Islet precursor cell (in vitro differentiated cells): ENCODE data around the gene SLC5A3.

Experiments used
- DNase-seq: peaks from one replicate; pipeline ENCODE4 v3.0.0-alpha.2; 2018

Gene SLC5A3

DNA sequence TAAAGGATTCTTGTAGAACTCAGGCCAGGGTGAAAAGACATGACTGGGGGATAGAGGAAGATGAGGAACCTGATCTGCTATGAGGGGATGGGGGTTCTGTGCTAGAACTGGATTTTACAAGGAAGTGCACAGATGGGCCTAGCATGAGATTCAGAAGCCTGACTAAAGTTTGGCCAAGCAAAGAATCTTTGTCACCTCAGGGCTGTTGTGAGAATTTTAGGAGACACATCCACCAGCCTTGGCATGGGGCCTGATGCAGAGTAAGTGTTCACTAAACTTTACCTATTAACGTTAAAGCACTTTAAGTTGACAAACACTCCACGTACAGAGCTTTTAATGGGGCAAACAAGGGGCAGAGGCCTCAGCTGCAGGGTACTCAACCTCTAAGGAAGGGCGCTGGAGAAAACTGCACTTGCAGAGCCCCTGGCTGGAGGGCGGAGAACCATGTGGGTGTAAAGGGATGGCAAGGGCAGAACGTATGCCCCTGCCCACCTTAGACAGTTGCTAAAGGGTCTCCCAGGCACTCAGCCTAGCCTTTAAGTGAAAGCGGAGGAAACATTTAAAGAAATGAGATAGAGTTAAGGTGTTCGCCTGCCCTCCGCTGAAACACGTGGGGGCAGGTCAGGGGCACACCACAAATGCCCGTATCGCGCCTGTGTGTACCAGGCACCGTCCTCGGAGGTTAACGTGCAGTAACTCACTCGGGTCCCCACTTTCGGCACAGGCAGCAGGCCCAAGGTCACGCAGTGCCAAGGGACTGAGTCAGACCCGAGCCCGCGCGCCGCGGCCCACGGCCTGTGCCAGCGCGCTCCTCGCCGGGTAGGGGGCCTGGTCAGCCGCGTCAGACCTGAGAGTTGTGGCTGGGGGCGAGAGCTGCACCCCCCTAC is 990 bp upstream of the SLC5A3 start:
- DNase-seq = peak; percentile 64

DNA sequence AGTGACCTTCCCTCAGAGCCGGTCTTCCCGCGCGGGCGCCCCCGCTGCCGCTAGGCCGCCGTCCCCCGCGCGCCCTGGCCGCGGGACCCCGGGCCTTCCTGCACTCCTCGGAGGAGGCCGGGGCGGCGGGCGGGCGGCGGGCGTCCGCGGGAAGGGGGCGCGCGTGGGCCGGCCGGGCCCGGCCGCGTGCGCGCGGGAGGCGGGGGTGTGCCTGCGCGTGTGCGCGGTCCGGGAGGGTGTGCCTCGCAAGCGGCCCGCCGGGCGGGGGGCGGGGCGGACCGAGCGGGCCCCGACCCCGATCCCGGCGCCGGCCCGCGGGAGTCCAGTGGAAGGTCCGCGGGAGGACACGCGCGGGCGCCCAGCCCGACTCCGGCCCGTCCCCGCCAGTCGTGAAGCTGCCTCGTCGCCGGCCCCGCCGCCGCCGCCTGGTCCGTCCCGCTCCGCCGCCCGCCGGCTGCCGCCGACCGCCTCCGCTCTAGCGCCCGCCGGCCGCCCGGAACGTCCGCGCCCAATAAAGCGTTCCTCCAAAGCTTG is 438 bp downstream of the SLC5A3 start:
- DNase-seq = no peak

DNA sequence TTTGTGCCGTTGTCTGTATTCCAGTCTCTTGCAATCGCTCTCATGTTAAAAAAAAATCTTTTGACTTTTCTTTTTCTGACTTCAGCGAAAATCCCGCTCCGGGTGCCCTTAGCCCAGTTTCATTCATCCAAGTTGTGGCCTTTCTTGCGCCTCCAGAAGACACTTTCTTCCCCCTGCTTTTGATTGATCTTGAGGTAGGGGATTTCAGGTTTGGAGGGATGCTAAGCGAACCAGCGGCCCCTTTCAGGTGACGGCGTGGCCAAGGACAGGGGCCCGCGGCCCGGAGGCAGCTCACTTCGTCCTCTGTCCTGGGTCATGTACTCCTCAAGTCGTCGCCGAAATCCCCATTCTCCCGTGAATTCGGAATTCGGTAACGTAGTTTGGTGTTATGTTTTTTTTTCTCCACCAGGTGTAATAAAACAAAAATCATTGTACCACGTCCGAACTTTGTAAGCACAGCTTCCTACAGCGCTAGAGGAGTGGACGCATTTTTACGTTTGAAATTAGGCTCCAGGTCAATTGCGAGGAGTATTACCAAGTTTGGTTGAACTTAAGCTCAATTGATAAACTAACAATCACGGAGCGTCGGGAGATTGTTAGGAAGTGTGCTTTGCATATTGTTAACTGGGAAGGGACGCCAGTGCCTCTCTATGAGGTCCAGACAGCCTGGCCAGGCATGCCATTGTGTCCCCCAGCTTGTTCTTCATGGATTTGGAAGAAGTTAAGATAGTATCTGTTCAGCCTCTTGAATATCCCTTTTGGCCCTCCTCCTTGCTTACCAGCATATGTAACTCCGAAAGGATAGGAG is 1.1 kb downstream of the SLC5A3 start:
- no peak for DNase-seq

DNA sequence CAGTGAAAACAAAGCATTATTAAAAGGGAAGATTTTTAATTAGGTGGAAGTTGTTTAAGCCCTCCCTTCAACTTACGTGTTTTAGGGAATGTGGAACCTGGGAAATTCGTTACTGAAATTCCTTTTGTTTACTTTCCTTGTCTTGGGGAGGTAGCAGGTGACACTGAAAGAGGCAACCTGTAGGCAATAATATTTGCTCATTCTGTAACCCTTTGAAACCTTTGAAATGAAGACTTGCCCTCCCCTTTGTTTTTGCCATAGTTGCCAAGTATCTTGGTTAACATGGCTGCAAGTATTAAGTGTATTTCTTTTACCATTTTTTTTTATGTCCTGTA is 1.7 kb downstream of the SLC5A3 start:
- no peak for DNase-seq

DNA sequence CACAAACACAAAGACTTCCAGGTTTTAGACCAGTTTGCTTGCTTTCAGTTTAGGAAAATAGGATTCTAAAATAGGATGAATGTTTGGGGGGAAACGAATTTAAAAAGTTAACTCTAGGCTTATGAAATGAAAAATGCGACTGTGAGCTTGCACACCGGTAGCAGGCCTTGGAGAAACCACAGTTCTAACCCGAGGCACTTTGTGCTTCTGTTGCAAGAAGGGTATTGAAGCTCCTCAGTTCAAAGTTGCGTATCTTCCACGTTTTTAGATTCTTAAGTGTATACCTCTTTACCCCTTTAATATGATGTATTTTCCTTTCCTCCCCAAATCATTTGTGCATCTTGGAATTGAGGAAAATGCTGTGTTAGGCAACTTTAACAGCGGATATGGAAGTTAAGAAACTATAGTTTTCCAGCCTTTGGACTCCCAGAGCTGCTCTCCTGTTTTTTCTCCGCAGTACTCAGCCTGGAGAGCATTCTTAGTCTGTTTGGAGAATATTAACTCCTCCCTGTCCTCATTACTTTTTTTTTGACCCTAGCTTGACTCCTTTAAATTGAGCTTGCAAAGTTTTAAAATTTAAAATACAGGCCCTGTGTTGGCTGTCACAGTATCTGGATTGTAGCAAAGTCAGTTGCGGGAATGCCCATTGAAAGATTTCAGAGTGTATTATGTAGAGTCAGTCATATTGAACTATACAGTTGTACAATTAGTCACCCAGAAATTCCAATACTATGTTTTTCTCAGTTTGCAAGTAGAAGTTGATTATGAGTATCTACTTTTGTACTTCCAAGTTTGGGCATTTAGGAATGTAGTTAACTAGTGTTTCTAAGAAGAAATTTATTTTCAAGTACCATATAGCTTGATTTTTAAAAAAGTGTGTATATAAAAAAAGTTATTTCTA is 2.6 kb downstream of the SLC5A3 start:
- no peak for DNase-seq

DNA sequence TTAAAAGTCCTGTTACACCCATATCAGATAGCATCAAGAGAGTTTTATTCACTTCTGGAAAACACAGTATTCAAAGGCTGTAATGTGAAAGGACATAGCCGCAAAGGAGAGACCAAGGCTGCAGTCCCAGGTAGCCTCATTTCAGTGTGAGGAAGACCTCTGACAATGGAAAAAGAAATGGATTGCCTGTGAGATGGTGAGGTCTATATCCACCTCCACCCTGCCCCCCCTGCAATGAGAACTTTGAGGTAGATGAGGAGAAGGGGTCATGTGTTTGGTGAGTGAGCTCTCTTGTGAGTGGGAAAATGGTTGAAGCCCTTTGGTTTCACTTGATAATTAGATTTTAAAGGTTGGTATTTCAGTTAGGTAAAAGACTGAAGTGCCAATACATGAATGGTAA is 3.5 kb downstream of the SLC5A3 start:
- DNase-seq = no peak

DNA sequence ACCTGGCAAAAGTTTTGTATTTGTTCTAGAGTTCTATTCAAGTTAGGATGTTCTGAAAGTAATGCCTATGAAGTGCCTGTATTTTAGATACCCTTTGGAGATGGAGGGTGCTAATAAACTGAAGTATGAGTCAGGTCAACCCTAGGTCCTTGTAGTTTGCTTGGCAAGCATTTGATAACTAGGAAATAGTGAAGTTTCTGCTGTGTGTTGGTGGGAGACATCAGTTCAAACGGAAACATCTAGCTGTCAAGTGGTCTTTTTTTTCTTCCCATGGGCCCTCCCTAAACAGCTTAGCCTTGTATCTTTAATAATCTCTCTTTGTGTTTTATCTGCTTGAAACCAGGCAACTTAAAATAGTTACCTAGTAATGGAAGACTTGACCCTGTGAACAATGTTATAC is 4.5 kb downstream of the SLC5A3 start:
- DNase-seq = no peak

DNA sequence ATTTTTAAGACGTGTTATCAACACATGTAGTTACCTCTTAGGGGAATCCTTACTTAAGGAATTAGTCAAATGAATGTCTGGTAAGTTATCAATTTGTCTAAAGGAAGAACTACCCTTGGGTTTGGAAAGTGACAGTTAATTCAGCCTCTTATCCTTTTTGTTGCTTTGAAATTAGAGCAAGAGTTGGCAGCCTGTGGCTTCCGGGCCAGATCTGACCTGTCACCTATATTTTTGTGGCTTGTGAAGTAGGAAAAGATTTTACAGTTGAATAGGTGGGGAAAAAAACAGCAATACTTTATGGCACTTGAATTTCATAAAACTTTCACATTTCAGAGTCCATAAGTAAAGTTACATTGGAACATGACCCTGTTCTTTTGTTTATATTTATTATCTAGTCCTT is 5.5 kb downstream of the SLC5A3 start:
- no peak for DNase-seq

DNA sequence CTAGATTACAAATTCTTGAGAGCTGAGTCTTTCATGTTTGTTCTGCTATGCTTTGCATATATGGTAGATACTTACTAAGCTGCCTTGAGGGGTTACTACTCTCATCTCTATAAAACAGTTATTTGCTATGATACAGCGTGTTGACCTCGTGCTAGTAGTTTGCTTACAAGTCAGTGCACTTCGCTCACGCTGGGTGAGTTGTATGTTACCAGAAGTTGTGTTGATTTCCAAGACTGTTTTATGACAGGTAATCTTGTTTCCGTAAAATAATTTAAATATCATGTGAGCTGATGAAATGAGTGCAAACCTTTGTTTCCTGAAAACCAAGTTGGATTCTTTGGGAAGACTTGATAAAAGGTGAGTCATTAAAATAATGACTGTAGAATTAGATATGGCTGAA is 7.3 kb downstream of the SLC5A3 start:
- no peak for DNase-seq

DNA sequence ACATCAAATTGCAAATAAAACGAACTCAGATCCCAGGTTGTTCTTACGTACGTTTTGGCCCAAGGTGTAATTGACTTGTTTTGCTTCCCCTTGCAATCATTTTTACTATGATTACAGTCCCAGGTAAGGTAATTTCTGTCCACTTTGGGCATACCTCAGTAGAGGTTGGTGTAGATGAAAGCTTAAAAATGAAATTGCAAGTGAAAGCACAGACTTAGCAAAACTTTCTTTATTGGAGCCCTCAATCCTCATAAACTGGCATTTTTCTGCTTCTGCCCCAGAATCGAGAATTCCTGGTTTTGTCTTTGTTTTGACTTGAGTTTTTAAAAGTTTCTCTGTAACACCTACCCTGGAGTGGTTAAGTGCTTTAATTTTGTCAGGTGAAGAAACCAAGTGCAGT is 9.4 kb downstream of the SLC5A3 start:
- no peak for DNase-seq

DNA sequence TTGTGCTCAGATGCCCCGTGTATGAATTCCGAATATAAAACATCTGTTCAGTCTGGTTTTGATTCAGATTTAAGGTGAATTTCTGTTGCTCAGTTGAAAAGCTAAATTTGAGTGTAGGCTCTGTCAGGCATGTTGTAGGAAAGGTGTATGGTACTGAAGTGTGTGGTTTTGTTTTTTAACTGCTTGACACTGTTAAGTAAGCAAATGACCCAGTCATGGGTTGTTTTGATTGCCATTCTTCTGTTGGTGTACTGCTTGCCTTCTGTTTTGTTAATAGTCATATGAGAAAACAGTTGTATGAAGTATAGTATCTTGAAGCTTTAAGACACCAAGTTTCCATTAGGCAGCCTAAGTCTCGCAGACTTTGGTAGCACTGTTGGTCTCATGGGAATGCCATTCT is 10.0 kb downstream of the SLC5A3 start:
- DNase-seq = no peak

DNA sequence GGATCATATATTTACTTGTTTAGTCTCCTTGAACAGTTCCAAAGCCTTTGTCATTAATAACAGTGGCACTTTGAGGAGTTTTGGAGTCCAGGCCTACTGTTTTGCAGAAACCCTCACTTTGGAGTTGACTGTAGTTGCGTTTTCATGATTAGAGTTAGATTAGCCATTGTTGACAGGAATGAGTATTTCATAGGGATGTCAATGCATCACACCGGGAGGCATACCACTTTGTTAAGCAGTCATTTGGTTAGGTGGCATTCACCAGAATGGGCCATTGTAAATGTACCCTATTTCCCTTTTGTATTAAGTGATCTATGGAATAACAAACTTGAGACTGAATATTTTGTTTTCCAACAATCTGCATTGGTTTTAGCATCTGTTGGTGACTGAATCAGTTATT is 11.8 kb downstream of the SLC5A3 start:
- no peak for DNase-seq

DNA sequence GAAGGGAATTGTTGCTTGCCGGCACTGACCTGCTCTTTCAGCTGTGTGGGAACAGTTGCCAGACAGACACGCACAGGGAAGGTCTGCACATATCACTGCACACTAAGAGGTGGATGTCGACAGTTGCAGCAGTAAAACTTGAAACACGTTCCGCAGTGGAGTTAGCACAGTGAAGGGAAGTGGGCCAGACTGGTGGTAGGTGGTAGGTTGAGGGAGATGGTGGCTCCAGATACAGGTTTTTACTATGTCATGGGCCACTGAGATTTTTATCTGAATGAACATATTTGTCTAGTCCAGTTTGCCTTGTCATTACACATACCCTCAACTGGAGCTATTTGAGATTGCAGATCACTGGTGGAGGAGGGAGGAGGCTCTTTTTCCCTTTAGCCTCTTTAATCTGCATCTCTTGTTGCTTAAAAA is 13.5 kb downstream of the SLC5A3 start:
- no peak for DNase-seq

DNA sequence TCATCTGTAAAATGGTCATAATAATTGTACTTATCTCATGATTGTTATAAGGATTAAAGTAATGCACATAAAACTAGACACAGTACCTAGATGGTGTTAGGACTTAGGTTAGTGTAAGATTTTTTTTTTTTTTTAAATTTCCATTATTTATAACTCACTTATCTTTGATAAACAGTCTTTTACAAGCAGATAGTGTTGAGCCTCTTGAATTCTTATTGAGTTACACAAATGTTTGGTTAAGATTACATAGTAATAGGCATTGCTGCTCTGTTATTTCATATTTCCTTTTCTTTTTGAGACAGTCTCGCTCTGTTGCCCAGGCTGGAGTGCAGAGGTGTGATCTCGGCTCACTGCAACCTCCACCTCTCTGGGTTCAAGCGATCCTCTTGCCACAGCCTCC is 15.4 kb downstream of the SLC5A3 start:
- no peak for DNase-seq

DNA sequence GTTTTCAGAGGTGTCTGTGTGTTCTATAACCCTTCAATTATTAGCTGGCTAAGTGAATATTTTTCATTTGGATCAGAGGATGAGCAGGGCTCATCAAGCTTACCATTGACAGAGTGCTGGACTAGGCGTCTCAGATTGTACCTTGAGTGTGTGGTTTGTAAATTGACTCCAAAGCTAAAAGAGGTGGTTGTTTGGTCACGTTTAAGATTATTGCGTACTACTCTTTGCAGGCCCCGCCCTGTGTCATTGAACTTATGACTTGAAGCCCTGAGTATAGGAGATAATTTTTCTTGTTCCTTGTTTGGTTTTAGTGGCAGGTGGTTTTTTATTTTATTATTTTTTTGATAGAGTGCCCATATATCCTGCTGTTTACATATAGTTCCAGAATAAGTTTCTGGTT is 17.7 kb downstream of the SLC5A3 start:
- no peak for DNase-seq

DNA sequence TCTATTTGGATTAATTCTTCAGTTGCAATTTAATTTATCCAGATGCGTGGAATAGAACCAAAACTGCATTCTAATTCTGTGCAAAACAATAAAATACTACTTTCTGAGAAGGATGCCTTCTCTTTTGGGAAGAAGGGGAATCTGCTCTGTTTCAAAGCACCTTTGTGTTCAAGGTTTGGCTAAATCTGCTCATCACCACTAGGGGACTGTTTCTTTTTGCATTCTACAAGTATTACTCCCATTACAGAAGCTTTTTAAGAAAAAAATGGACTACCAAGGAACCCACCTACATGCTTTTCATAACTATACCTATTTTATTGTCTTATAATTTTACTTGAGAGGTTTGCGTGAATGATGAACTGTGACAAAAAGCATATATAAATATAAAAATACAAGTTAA is 18.2 kb downstream of the SLC5A3 start:
- DNase-seq = no peak

DNA sequence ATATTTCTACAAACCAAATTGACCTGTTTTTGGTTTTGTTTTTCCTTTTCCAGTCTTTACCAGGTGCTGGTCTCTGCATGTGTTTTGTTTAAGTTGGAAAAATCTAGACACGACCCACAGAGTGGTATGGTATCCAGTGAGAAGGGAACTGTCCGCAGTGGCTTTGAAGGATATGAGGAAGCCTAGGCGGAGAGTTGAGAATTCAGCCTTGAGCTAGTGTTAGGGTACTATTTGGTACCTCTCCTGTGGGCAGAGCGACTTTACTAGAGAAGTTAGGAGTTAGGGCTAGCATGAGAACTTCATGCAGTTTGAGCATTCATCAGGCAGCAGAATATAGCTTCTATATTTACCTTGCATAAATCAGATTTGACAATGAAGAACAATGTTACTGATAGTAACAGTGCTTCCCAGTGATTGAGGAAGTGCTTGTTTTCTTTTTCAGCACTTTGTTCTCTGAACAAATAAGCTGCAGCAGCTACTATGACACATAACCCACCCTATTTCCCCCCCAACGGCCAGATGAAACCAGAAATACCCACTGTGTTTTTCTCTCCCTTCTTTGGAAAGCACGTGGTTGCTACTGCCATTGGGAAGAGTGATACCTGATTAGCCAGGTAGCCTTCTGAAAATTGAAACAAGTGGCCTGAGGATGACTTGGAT is 19.0 kb downstream of the SLC5A3 start:
- DNase-seq = no peak

DNA sequence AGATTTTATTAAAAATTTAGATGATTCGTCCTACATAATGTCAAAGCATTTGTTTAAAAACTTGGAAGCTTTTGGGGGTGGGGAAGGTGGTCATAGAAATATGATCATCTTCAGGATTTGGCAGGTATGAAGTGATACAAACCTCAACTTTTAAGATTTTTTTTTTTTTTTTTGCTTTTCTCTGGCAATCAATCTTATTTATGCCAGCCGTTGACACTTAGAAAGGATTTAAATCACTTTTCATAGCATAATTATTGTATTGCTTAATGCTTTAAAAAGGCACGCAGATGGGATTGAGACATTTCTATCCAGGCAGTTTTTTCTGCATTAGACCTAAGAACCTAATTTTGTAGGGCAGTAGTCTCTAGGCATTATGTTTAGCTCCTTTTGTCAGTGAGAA is 19.7 kb downstream of the SLC5A3 start:
- no peak for DNase-seq

DNA sequence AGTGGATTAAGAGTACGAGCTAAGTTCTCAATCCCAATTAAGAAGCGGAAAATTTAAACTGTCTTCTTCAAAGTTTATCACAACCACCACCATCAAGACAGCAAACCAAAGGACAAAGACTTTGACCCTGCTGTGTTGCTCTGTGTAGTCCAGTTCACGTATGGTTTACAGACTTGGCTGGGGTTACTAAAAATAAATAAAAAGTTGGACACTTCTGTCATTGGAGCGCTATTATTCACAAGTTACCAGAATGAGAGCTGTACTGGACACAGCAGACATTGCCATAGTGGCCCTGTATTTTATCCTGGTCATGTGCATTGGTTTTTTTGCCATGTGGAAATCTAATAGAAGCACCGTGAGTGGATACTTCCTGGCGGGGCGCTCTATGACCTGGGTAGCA is 21.6 kb downstream of the SLC5A3 start:
- DNase-seq = no peak

DNA sequence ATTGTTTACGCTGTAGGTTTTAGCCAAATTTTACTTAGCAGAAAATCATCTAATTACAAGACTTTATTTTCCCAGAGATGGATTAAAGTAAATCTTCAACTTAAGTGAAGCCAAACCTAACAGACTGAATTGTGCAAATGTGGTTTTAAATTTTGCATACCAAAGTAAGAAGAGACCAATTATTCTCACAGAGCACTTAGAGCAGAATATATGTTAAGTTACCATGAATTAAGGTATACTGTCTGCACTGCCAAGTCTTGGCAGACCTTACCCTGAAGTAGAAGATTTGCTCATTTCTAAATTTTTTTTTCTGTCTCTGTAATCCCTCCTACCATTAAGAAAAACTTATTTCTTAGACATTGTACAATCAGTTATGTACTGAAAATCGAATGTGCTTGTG is 24.1 kb downstream of the SLC5A3 start:
- no peak for DNase-seq

DNA sequence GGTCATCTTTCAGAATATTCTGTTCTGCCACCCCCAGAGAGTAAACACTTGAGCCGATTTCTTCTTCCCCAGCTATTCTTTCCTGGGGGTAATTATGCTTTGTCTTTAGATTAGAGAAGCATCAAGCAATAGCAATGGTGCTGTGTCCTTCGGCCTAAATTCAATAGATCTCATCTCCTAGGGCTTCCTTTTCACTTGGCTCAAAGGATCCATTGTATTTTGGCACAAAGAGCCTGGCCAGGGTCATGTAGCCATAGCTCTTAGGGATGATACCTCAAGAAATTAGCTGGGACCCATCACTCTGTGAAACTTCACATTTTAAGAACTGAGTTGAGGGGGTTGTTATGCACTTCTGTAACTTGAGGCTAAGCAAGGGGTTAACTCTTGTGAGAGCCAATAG is 27.0 kb downstream of the SLC5A3 start:
- DNase-seq = no peak

DNA sequence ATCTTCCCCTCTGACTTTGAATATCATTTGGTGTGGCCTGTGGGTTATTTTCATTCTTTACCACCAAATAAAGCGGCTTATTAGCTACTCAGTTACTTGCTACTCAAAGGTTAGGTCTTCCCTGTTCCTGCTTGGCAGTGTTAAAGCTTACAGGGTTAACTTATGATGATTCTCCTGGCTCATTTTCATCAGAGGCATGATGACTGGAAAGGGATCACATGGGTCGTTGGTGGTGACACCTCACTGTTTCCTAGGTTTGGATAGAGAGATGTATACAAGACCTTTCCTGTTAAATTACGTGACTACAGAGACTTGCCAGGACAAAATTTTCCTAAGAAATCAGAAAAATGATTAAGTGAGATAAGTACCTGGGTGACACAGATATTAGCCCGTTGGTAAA is 27.4 kb downstream of the SLC5A3 start:
- no peak for DNase-seq
